NCI-H128 (cell line): ENCODE results near the gene GABARAPL1.
"Not testable (repeated sequence)": the region's sequence is repeated elsewhere in the genome, so short reads cannot be mapped to it uniquely, and the experiment has no call there.

ENCODE experiments used
- DNase-seq: peaks from one replicate; lab custom pipeline; 2025; ENCODE audit not compliant: unreplicated experiment; lab: John Stamatoyannopoulos, UW

Gene GABARAPL1

DNA sequence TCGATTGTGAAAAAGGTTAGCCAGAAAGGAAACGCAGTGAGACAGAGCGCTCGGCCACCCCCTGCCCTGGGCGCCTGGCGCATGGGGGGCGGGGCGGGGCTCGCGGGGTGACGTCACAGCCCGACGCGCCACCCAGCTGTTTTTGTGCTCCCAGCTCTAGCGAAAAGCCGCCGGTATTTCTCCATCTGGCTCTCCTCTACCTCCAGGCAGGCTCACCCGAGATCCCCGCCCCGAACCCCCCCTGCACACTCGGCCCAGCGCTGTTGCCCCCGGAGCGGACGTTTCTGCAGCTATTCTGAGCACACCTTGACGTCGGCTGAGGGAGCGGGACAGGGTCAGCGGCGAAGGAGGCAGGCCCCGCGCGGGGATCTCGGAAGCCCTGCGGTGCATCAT, at the start of gene GABARAPL1:
TSS of gene GABARAPL1 (plus strand) at position 139 of the 393 bp plus-strand sequence. CDS start at position 392, 253 bp downstream.
- DNase-seq: no peak

DNA sequence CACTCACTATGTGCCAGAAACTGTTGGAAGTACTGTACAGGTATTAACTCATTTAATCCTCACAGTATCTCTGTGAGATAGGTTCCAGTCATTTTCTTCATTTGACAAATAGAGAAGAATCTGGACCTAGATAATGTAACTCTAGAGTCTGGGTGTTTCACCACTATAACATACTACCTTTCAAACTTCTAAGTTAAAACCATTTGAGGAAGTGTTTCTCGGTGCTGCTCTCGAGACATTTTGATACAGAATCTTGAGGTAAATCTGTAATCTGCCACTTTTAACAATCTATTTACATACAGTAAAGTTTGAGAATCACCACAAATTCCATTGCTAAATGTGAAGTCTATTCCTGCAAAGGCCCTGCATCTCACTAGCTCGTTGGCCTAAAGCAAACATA, 49.6 kb upstream of the GABARAPL1 start:
- DNase-seq: no peak

DNA sequence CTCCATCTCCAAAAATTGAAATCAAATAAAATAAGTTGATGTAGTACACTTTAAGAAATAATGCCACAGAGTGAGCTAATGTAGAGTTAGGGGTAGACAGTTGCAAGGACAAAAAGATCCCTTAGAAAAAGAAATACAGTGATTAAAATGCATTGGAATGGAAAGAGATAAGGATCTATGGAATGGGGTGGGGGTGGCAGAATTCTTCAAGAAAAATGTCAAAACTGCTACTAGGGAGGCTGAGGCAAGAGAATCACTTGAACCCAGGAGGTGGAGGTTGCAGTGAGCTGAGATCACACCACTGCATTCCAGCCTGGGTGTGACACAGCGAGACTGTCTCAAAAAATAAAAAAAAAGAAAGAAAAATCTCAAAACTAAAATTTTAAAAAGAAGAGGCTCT, 47.3 kb upstream of the GABARAPL1 start:
- no peak for DNase-seq

DNA sequence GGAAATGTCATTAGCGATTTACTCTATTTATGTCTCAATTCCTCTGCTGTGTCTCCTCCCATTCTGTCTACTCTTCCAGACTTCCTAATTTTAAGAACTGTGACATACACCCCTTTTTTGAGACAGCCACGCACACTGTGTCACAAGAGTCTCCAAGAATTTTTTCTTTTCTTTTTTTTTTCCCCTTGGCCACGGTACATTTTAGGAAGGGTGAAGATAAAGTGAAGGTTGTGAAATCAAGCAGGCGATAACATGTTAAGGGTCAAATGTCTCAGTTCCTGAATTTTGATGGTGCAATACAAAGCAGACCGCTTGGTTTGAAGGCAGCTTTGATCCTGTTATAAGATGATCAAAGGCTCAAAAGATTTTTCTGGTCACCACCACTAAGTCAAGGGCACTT, 45.1 kb upstream of the GABARAPL1 start:
- DNase-seq: no peak

DNA sequence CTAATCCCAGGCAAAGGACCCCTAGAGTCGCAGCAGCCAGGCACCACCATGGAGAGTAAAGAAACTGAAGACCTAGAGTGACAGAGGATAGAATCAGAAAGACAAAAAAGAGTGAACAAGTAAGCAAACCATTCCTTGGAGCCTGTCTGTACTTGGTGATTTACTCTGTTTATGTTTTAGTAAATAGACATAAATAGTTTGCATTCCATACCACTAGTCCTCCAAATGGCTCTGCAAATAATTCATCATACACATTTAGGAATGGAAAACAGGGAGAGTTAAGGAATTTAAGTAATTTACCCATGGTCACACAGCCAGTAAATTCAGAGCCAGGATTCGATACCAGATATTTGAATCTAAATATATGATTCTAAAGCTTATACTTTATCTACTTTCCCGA, 43.6 kb upstream of the GABARAPL1 start:
- no peak for DNase-seq

DNA sequence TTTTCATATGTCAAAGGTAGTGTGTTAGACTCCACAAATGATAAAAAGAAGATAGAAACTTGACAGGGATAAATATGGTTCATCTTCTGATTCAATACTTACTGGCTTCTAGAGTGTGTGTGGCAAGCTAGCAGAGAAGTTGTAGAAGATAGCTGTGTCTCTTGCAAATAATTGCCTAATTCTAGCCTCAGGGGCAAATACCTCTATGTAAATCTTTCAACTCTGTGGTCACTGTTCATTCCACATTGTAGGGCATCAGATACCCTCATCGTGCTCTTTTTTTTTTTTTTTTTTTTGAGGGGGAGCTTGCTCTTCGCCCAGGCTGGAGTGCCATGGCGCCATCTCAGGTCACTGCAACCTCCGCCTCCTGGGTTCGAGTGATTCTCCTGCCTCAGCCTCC, 42.5 kb upstream of the GABARAPL1 start:
- no peak for DNase-seq

DNA sequence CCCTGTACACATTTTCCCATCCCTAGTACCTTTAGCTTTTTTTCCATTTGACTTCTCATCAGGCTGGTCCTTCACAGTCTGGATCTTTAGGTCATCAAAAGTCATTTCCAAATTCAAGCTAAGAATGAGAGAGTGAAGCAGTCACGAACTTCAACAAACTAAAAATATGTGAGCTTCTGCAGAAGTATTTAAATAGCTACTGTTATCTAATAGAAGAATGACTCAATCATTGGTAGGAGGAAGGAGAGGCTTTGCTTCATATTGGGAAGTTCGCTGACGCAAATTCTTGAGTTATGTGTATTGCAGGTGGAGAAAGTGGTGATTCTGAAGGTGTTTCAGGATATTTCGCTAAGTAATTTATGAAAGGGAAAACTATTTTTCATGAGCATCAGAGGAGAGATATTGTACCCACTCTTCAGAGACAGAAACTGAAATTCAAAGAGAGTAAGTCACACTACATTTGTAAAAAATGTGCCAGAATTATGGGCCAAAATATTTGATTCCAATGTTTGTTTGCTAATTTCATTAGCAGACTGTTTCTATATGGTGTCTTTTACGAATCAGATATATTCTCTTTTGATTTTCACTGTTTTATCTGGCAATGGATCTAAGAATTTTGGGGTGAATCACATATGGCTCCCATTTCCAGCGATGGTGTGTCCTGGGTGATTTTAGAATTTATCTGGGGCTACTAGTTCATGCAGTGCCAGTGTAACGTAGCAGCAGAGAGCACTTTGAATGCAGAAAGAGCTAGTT, 40.5 kb upstream of the GABARAPL1 start, which contains the start of gene OLR1:
TSS of gene OLR1 (minus strand) at position 160 of the 756 bp plus-strand sequence. CDS start at position 105, 55 bp downstream.
- no peak for DNase-seq

DNA sequence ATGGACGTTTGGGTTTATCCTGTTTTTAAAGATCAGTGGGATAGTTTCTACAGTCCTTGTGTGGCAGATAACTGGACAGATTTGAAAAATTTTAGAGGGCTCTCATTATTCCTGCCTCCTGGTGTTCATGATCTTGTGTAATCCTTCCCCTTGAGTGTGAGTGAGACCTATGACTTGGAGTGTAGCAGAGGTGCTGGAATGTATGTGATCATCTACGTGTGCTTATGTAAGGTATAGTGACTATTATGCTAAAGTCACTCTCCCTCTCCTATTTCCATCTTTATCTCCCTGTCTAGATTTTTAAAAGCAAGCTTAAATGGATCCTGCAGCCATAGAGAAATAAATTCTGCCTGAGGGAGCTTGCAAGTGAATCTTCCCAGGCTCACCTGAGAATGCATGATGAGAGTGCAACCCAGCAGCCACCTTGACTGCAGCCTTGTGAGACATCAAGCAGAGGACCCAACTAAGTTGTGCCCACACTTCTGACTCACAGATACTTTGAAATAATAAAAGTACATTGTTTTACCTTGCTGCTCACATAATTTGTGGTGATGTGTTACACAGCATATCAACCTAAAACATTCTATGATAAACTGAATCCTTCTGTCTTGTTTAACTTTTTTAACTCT, 37.6 kb upstream of the GABARAPL1 start:
- DNase-seq: no peak

DNA sequence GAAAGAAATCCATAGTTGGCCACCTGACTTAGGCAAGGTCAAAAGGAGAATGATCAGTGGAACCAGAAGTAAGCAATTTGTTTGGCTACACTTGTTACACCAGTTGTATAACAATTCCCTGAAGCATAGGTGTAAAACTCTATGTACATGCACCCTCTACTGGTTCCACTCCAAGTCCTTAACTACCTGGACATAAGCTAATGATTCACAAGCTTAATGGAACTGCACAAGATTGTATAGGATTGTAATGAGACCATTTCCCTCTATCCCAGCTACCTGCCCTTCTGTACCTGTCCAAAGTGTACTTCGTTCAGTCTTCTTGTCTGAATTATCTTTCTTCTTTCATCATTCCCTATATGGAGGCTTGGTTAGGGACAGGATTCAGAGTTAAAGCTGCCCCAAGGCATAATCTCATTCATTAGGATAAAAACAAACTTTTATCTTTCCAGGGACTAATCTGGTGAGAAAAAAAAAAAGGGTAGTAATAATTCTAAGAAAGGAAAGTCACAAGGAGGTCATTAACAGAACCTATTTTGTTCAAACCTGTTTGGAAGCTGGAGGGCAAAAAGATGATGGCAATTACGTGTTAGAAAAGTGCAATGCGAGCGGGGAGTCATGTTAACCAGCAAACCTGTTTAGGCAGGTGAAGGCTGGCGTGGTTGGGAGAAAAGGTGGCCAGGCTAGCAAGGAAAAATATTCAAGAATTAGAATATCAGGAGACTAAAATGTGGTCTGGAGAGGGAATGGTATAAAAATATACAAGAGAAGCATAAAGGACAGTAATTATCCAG, 36.6 kb upstream of the GABARAPL1 start:
- DNase-seq: no peak

DNA sequence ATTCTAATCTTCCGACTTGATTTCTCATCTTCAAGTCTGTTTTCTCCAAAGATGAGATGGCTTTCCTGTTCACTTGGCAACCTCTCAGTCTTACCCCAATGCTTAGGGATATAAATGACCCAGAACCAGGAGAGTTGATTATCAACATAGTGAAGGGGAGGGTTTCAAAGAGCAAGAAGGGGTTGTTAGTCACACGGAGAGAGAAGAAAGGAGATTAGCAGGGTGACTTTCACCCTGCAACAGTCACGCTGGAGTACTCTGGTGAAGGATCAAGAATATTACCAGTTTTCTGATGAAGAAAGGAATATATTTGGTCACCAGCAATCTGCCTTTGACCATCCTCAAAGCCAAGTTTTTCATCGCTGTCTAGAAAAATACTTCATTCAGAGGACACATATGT, 33.9 kb upstream of the GABARAPL1 start, which contains the start of gene TMEM52B:
TSS of gene TMEM52B (plus strand) at position 212 of the 400 bp plus-strand sequence. CDS start 543 bp downstream, outside the sequence.
- DNase-seq: no peak

DNA sequence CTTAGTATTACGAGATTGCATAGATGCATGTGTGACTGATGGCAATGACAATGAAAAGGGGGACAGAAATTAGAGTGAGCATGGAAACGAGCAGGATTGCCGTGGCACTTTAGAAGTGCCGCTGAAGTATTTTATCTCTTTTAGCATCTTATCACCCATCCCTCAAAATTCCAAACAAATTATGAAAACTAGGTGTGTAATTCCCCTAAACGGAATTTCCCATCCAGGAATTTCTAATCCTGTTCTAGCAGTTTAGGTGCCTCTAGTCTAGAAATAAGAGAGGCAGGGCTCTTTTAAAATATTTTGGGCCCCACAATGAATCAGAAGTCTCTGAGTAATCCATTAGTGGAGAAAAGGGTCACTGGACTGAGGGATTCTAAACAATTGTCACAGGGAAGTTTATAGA, 32.9 kb upstream of the GABARAPL1 start:
- DNase-seq: no peak

DNA sequence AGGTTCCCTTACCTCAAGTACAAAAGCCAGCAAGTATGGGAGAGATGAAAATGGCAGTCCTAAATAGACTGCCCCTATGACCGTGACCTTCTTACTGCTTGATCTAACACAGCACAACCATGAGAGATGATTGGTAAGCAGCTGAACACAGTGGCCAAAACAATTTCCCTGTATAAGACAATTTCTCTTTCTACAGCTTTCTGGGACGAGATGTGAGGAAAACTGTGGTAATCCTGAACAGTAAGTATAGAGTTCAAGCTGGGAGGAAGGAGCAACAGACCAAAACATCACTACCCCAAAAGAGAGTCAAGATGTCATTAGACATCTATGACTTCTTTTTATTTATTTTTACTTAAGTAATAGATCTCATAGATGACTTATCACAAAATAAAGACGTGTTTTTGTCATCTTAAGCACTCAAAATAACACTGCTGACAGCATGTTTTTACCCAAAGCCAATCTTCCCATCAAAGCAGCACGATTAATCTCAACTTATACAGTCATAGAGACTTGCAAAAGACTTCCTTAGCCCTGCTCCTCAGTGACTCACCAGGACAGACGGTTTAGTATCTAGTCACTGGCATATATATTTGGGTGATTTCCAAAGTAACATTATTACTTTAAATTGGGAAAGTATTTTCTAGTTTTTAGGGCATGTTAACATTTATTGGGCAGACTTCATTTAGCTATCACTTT, 30.2 kb upstream of the GABARAPL1 start:
- DNase-seq: no peak

DNA sequence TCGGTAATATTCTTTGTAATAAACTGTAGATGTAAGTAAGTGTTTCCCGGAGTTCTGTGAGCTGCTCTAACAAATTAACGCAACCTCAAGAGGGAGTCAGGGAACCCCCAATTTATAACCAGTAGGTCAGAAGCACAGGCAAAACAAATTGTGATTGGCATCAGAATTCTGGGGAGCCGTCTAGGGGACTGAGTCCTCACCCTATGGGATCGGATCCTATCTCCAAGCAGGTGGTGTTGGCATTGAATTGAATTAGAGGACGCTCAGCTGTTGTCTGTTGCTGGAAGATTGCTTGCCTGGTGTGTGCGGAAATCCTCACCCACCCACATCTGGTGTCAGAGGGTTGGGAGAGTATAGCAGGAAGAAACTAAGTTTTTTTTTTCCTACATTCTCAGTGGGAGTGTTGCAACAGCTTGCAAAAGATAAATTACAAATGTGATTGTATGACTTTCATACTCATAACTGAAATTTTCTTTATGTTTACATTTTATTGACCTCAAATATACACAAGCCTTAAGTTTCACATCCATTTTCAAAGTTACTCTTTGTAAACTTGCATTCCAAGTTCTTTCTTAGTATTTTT, 28.3 kb upstream of the GABARAPL1 start:
- no peak for DNase-seq

DNA sequence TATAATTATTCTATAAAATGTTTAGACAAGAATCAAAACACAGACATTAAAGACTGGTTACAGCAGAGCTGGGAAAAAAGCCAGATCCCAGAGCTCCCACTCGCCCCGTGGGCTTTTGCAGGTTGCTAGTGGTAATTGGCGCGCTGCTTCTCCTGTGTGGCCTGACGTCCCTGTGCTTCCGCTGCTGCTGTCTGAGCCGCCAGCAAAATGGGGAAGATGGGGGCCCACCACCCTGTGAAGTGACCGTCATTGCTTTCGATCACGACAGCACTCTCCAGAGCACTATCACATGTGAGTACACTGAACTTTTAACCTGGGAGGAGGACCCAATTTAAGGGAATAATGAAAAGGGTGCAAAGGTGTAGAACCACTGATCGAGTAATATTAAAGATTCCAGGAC, 26.4 kb upstream of the GABARAPL1 start:
- no peak for DNase-seq

DNA sequence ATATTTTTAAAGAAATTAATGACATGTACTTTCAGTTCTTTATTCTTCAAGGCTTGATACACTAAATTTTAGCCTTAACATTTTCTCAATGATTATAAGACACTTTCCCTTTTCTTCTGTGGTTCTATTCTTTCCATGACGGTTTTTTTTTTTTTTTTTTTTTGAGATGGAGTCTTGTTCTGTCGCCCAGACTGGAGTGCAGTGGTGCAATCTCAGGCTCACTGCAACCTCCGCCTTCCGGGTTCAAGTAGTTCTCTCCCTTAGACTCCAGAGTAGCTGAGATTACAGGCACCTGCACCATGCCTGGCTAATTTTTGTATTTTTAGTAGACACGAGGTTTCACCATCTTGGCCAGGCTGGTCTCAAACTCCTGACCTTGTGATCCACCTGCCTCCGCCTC, 25.7 kb upstream of the GABARAPL1 start:
- not testable (repeated sequence) for DNase-seq

DNA sequence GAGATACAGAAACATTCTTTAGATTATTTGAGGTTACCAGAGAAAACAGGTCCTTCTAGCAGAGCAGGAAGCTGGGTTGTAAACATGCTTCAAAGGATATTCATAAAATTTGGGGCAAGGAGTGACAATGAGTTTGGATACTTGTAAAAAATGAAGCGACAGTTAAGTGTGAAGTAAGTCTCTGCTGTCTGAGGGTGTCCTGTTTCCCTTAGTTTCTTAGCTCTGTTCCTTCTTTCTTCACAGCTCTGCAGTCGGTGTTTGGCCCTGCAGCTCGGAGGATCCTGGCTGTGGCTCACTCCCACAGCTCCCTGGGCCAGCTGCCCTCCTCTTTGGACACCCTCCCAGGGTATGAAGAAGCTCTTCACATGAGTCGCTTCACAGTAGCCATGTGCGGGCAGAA, 23.0 kb upstream of the GABARAPL1 start:
- DNase-seq: no peak

DNA sequence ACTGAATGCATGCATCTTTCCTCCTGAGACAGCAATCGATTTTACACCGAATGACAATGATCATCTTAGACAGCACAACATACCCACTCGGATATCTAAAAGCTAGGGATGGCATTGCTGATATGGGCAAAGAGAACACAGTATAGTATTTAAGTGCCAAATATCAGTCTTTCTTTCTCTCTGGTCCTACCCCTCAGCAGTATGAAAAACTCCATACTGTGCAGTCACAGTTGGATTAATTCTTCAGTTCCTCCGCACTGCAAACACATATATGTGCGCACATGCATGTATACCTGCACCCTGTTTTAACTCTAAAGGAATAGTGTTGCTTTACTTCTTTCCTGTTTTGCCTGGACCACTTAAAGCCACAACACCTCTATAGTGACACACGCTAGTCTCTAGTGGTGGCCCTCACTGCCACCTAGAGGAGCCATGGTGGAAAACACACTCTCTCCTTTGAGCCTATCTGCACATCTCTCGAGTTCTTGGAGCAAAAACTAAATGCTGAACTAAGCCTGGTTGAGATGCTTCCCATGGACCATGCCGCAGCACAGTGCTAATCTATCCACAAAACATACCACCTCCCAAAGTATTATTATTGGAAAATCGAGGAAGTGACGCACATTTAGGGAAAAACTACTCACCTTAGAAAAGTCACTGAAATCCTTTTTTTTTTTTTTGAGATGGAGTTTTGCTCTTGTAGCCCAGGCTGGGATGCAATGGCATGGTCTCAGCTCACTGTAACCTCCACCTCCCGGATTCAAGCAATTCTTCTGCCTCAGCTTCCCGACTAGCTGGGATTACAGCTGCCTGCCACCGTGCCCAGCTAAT, 21.9 kb upstream of the GABARAPL1 start:
- no peak for DNase-seq

DNA sequence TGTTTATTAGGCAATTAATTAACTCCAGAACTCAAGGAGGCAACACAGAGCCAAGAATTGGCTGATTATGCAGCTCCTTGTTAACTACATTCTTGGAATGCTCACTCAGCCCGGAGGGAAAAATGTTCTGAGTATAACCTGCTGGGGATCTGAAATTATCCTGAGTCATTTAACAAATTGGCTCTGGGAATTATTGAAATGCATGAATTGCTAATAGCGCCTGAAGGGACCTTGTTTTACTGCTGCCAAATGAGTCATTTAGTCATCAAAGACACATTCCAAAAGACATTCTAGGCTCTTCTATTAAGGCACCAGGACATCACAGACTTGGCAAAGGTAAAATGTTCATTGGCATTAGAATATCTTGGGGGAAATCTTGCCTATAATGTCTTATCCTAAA, 20.8 kb upstream of the GABARAPL1 start:
- DNase-seq: no peak

DNA sequence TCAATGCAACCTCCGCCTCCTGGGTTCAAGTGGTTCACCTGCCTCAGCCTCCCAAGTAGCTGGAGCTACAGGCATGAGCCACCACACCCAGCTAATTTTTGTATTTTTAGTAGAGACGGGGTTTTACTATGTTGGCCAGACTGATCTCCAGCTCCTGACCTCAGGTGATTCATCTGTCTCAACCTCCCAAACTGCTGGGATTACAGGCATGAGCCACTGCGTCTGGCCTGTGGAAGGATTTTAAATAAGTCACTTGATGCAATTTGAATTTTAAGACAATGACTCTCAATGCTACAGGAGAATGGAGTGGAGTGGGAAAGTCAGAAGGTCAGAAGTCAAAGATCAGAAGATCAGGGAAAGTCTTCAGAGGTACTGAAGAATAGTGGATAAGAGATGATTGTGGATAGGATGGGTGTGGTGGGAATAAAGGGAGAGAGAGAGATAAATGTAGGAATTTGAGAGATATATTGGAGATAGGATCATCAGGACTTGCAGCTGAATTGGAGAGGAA, 18.5 kb upstream of the GABARAPL1 start:
- DNase-seq: no peak

DNA sequence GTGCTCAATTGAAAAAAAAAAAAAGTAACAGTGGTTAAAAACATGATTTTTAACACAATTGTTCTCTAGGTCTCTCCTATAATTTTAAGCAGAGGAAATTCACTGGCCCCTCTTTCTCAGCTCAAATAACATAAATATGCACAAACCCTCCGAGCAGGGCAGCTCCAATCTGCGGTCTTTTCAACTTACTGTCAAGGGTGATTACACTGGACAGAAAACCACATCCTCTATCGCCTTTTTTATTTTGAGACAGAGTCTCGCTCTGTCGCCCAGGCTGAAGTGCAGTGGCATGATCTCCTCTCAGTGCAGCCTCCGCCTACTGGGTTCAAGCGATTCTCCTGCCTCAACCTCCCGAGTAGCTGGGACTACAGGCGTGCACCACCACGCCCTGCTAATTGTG, 16.5 kb upstream of the GABARAPL1 start:
- DNase-seq: no peak
